ENCODE results near the gene JARID2.
A peak's percentile ranks its signal among the peaks of the same experiment; 100 is the strongest.

The JARID2 gene

GRCh38 chr6:15510536-15511247 is 264.8 kb downstream of the JARID2 start:
- H3K27me3 ChIP-seq (ENCODE audit: control insufficient read depth in 3 of 3, insufficient read depth in 3 of 3, low read depth in 1 of 3, low read length in 3 of 3): no peaks in the 10 kb centered on the region
- H3K9ac ChIP-seq (ENCODE audit: low read depth, low read length, poor library complexity): no peak overlapping the region
- H2BK5ac ChIP-seq (ENCODE audit: low read length): peak overlapping the region; percentile 45
- no peak overlapping the region for H2BK12ac ChIP-seq (ENCODE audit: low read length)
- H2AFZ ChIP-seq (ENCODE audit: low read length): no peak overlapping the region
- no peak overlapping the region for H4K91ac ChIP-seq (ENCODE audit: low read depth, low read length, poor library complexity)
- no CpG with 5 or more reads among the region's 16 CpGs for WGBS, 2 donors (ENCODE audit: extremely low coverage in 2 of 2, insufficient read length in 2 of 2, insufficient replicate concordance in 1 of 2)
- peaks cover 56 to 100% of the 10 kb centered on the region in 2 donors for H3K36me3 ChIP-seq (replicated peaks in 1 of 2; ENCODE audit: control insufficient read depth in 2 of 2, insufficient read depth in 2 of 2, low read length in 2 of 2)
- peaks cover 21% of the 10 kb centered on the region for H3K79me1 ChIP-seq (ENCODE audit: low read depth, low read length)
- H2BK120ac ChIP-seq (ENCODE audit: low read depth, low read length): no peak overlapping the region
- no peak overlapping the region for H3K4ac ChIP-seq (ENCODE audit: low read length)
- no peak overlapping the region for H2BK15ac ChIP-seq (ENCODE audit: low read length)
- H3K9me3 ChIP-seq (replicated peaks in 1 of 2; ENCODE audit: control insufficient read depth in 2 of 2, insufficient read depth in 1 of 2, low read depth in 1 of 2, low read length in 2 of 2): no peaks in the 10 kb centered on the region
- H3K4me3 ChIP-seq (ENCODE audit: low read length in 2 of 2): no peak overlapping the region
- H4K8ac ChIP-seq (ENCODE audit: low read depth, low read length): no peak overlapping the region
- H3K4me1 ChIP-seq (ENCODE audit: control insufficient read depth in 2 of 2, insufficient read depth in 1 of 2, low read depth in 1 of 2, low read length in 2 of 2): no peaks in the 10 kb centered on the region
- H3K27ac ChIP-seq (replicated peaks; ENCODE audit: low read length): no peak overlapping the region
- no peak overlapping the region for H3K23ac ChIP-seq (ENCODE audit: low read depth, low read length, poor library complexity)
- H3K18ac ChIP-seq (ENCODE audit: low read length): no peak overlapping the region
- H2AK5ac ChIP-seq (ENCODE audit: low read depth, low read length): no peak overlapping the region
- no peak overlapping the region for H3K14ac ChIP-seq (ENCODE audit: low read length)
- no peak overlapping the region for H3K4me2 ChIP-seq (ENCODE audit: insufficient read depth, low read length, poor library complexity, severe bottlenecking)
- DNase-seq (ENCODE audit: low spot score): no peak

GRCh38 chr6:15511248-15512125 is 265.6 kb downstream of the JARID2 start:
- no peaks in the 10 kb centered on the region for H3K4me1 ChIP-seq (ENCODE audit: control insufficient read depth in 2 of 2, insufficient read depth in 1 of 2, low read depth in 1 of 2, low read length in 2 of 2)
- H3K9ac ChIP-seq (ENCODE audit: low read depth, low read length, poor library complexity): no peak overlapping the region
- H4K91ac ChIP-seq (ENCODE audit: low read depth, low read length, poor library complexity): no peak overlapping the region
- no peak overlapping the region for H3K23ac ChIP-seq (ENCODE audit: low read depth, low read length, poor library complexity)
- no peaks in the 10 kb centered on the region for H3K27me3 ChIP-seq (ENCODE audit: control insufficient read depth in 3 of 3, insufficient read depth in 3 of 3, low read depth in 1 of 3, low read length in 3 of 3)
- no peak overlapping the region for H2AK5ac ChIP-seq (ENCODE audit: low read depth, low read length)
- no peak overlapping the region for H3K14ac ChIP-seq (ENCODE audit: low read length)
- H2BK15ac ChIP-seq (ENCODE audit: low read length): no peak overlapping the region
- no peak overlapping the region for H3K18ac ChIP-seq (ENCODE audit: low read length)
- WGBS, 2 donors (ENCODE audit: extremely low coverage in 2 of 2, insufficient read length in 2 of 2, insufficient replicate concordance in 1 of 2): no CpG with 5 or more reads among the region's 14 CpGs
- no peak overlapping the region for H3K4ac ChIP-seq (ENCODE audit: low read length)
- H3K27ac ChIP-seq (replicated peaks; ENCODE audit: low read length): no peak overlapping the region
- no peak overlapping the region for H2AFZ ChIP-seq (ENCODE audit: low read length)
- H3K9me3 ChIP-seq (replicated peaks in 1 of 2; ENCODE audit: control insufficient read depth in 2 of 2, insufficient read depth in 1 of 2, low read depth in 1 of 2, low read length in 2 of 2): no peaks in the 10 kb centered on the region
- H3K4me3 ChIP-seq (ENCODE audit: low read length in 2 of 2): no peak overlapping the region
- H2BK120ac ChIP-seq (ENCODE audit: low read depth, low read length): no peak overlapping the region
- H2BK5ac ChIP-seq (ENCODE audit: low read length): no peak overlapping the region
- DNase-seq (ENCODE audit: low spot score): no peak
- no peak overlapping the region for H4K8ac ChIP-seq (ENCODE audit: low read depth, low read length)
- no peak overlapping the region for H2BK12ac ChIP-seq (ENCODE audit: low read length)
- peaks cover 18% of the 10 kb centered on the region for H3K79me1 ChIP-seq (ENCODE audit: low read depth, low read length)
- H3K36me3 ChIP-seq (replicated peaks in 1 of 2; ENCODE audit: control insufficient read depth in 2 of 2, insufficient read depth in 2 of 2, low read length in 2 of 2): peaks cover 50 to 100% of the 10 kb centered on the region in 2 donors
- no peak overlapping the region for H3K4me2 ChIP-seq (ENCODE audit: insufficient read depth, low read length, poor library complexity, severe bottlenecking)

DNA sequence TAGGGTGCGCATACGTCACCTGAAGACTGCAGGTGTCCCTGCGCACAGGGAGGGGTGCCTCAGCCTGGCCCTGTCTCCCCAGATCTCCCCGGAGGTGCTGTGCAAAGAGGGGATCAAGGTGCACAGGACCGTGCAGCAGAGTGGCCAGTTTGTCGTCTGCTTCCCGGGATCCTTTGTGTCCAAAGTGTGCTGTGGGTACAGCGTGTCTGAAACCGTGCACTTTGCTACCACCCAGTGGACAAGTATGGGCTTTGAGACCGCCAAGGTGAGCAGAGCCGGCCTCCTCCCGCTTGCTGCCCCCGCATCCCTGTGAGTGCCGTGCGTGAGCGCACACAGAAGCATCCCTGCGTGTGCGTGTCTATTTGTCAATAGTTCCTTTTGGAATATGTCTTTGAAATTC is 266.3 kb downstream of the JARID2 start:
- Histone ChIP-seq H4K8ac (ENCODE audit: low read depth, low read length) (no peak overlapping the region), H3K14ac (ENCODE audit: low read length) (no peak overlapping the region), H2BK120ac (ENCODE audit: low read depth, low read length) (no peak overlapping the region), H3K9me3 (replicated peaks in 1 of 2; ENCODE audit: control insufficient read depth in 2 of 2, insufficient read depth in 1 of 2, low read depth in 1 of 2, low read length in 2 of 2) (no peaks in the 10 kb centered on the region), H3K18ac (ENCODE audit: low read length) (no peak overlapping the region), H3K9ac (ENCODE audit: low read depth, low read length, poor library complexity) (no peak overlapping the region), H3K23ac (ENCODE audit: low read depth, low read length, poor library complexity) (peak overlapping the region; percentile 49), H3K79me1 (ENCODE audit: low read depth, low read length) (peaks cover 12% of the 10 kb centered on the region), H2BK15ac (ENCODE audit: low read length) (no peak overlapping the region), H4K91ac (ENCODE audit: low read depth, low read length, poor library complexity) (no peak overlapping the region), H3K4ac (ENCODE audit: low read length) (no peak overlapping the region), H2BK12ac (ENCODE audit: low read length) (no peak overlapping the region), H3K4me1 (ENCODE audit: control insufficient read depth in 2 of 2, insufficient read depth in 1 of 2, low read depth in 1 of 2, low read length in 2 of 2) (no peaks in the 10 kb centered on the region), H3K4me3 (ENCODE audit: low read length in 2 of 2) (no peak overlapping the region), H2AFZ (ENCODE audit: low read length) (no peak overlapping the region), H2BK5ac (ENCODE audit: low read length) (no peak overlapping the region), H3K27me3 (ENCODE audit: control insufficient read depth in 3 of 3, insufficient read depth in 3 of 3, low read depth in 1 of 3, low read length in 3 of 3) (no peaks in the 10 kb centered on the region), H2AK5ac (ENCODE audit: low read depth, low read length) (no peak overlapping the region), H3K4me2 (ENCODE audit: insufficient read depth, low read length, poor library complexity, severe bottlenecking) (no peak overlapping the region), H3K27ac (replicated peaks; ENCODE audit: low read length) (no peak overlapping the region), H3K36me3 (replicated peaks in 1 of 2; ENCODE audit: control insufficient read depth in 2 of 2, insufficient read depth in 2 of 2, low read length in 2 of 2) (peaks cover 52 to 100% of the 10 kb centered on the region in 2 donors)
- no peak for DNase-seq (ENCODE audit: low spot score)
- no CpG with 5 or more reads among the region's 18 CpGs for WGBS, 2 donors (ENCODE audit: extremely low coverage in 2 of 2, insufficient read length in 2 of 2, insufficient replicate concordance in 1 of 2)

DNA sequence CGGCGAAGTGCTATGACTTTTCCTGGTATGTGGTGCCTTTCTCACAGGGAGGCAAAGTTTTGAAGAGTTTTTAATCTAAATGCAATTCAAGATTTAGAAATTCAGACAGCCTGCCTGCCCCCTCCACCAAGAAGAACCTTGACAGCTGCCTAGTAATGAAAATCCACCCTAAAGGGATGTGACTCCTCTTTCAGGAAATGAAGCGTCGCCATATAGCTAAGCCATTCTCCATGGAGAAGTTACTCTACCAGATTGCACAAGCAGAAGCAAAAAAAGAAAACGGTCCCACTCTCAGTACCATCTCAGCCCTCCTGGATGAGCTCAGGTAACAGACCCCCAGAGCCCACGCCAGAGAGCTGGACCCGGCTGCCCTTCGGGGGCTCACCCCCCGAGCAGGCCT is 266.9 kb downstream of the JARID2 start:
- Histone ChIP-seq H3K23ac (ENCODE audit: low read depth, low read length, poor library complexity) (no peak overlapping the region), H3K4ac (ENCODE audit: low read length) (no peak overlapping the region), H2BK120ac (ENCODE audit: low read depth, low read length) (no peak overlapping the region), H3K14ac (ENCODE audit: low read length) (no peak overlapping the region), H4K8ac (ENCODE audit: low read depth, low read length) (no peak overlapping the region), H2BK5ac (ENCODE audit: low read length) (no peak overlapping the region), H2BK12ac (ENCODE audit: low read length) (no peak overlapping the region), H3K9me3 (replicated peaks in 1 of 2; ENCODE audit: control insufficient read depth in 2 of 2, insufficient read depth in 1 of 2, low read depth in 1 of 2, low read length in 2 of 2) (no peaks in the 10 kb centered on the region), H2BK15ac (ENCODE audit: low read length) (no peak overlapping the region), H3K4me3 (ENCODE audit: low read length in 2 of 2) (no peak overlapping the region), H3K27ac (replicated peaks; ENCODE audit: low read length) (no peak overlapping the region), H3K9ac (ENCODE audit: low read depth, low read length, poor library complexity) (no peak overlapping the region), H3K4me2 (ENCODE audit: insufficient read depth, low read length, poor library complexity, severe bottlenecking) (no peak overlapping the region), H2AFZ (ENCODE audit: low read length) (no peak overlapping the region), H3K18ac (ENCODE audit: low read length) (no peak overlapping the region), H3K36me3 (replicated peaks in 1 of 2; ENCODE audit: control insufficient read depth in 2 of 2, insufficient read depth in 2 of 2, low read length in 2 of 2) (peaks cover 55 to 100% of the 10 kb centered on the region in 2 donors), H3K79me1 (ENCODE audit: low read depth, low read length) (peaks cover 11% of the 10 kb centered on the region), H3K27me3 (ENCODE audit: control insufficient read depth in 3 of 3, insufficient read depth in 3 of 3, low read depth in 1 of 3, low read length in 3 of 3) (no peaks in the 10 kb centered on the region), H2AK5ac (ENCODE audit: low read depth, low read length) (no peak overlapping the region), H4K91ac (ENCODE audit: low read depth, low read length, poor library complexity) (no peak overlapping the region), H3K4me1 (ENCODE audit: control insufficient read depth in 2 of 2, insufficient read depth in 1 of 2, low read depth in 1 of 2, low read length in 2 of 2) (no peaks in the 10 kb centered on the region)
- DNase-seq (ENCODE audit: low spot score): no peak
- no CpG with 5 or more reads among the region's 9 CpGs for WGBS, 2 donors (ENCODE audit: extremely low coverage in 2 of 2, insufficient read length in 2 of 2, insufficient replicate concordance in 1 of 2)

All from neuronal stem cell (in vitro differentiated cells).